HepG2 (cell line): Measurements from ENCODE around the gene CSTPP1. TPM values are rescaled to one million over a fixed set of nuclear protein-coding genes. Genes with fewer than 3 reads are reported as not detected.

Experiments
- MAFF ChIP-seq: IDR thresholded peaks from 2 replicates; pipeline ENCODE4 v1.6.1; 2011; ENCODE audit warnings: low read depth, low read length, improper control_type of control experiment
- MAZ ChIP-seq, 2 experiments: sonication (generic) in 1 of 2; formaldehyde crosslinking in 1 of 2; IDR thresholded peaks; 2 replicates each; pipeline versions ENCODE4 v1.5.0 to v1.6.1; 2012 to 2020; ENCODE audit warnings: low read depth in 2 of 2, mild to moderate bottlenecking in 2 of 2, borderline replicate concordance in 1 of 2, improper control_type of control experiment in 1 of 2, low read length in 1 of 2, missing genetic modification reagents in 1 of 2, moderate library complexity in 1 of 2
- RXRB ChIP-seq: IDR thresholded peaks from 2 replicates; pipeline ENCODE4 v1.6.1; 2016; ENCODE audit warnings: borderline replicate concordance, missing genetic modification reagents, missing compliant biosample characterization
- SNRNP70 ChIP-seq: fragments of 200-400 bp; formaldehyde crosslinking; IDR thresholded peaks from 2 replicates; pipeline ENCODE4 v1.6.1; 2017; ENCODE audit warnings: mild to moderate bottlenecking, low read depth, low read length, moderate library complexity
- TGIF2 ChIP-seq: IDR thresholded peaks from 2 replicates; pipeline ENCODE4 v1.6.1; 2016; ENCODE audit warnings: control low read depth, missing compliant biosample characterization
- WIZ ChIP-seq: sonication (generic); formaldehyde crosslinking; IDR thresholded peaks from 2 replicates; pipeline ENCODE4 v1.5.1; 2020; ENCODE audit warnings: mild to moderate bottlenecking, missing genetic modification reagents
- ZFP1 ChIP-seq: IDR thresholded peaks from 2 replicates; pipeline ENCODE4 v1.6.1; 2016
- ZKSCAN1 ChIP-seq: fragments of 150-350 bp; IDR thresholded peaks from 2 replicates; pipeline ENCODE4 v1.6.1; 2014; ENCODE audit warnings: low read length
- ZNF331 ChIP-seq: sonication (generic); formaldehyde crosslinking; IDR thresholded peaks from 2 replicates; pipeline ENCODE4 v1.4.0; 2020; ENCODE audit warnings: missing genetic modification reagents
- ZNF543 ChIP-seq: sonication (generic); formaldehyde crosslinking; IDR thresholded peaks from 2 replicates; pipeline ENCODE4 v1.4.0; 2020; ENCODE audit warnings: mild to moderate bottlenecking, missing genetic modification reagents
- ZNF605 ChIP-seq: sonication (generic); formaldehyde crosslinking; IDR thresholded peaks from 2 replicates; pipeline ENCODE4 v1.8.0; 2022; ENCODE audit warnings: mild to moderate bottlenecking, missing genetic modification reagents
- ZNF614 ChIP-seq: IDR thresholded peaks from 2 replicates; pipeline ENCODE4 v1.6.1; 2018; ENCODE audit warnings: missing biosample characterization, missing genetic modification reagents, inconsistent platforms, borderline replicate concordance
- polyA plus RNA-seq, 8 experiments: library from polyadenylated mRNA; depleted of rRNA in 3 of 8; stranded (reverse) in 7 of 8; unstranded in 1 of 8; fragments of >200 nt; fragmentation: Illumina TruSeq in 4 of 8; extraction: Trizol in 4 of 8; gene quantifications; 2 replicates each; pipeline versions ENCODE4 v1.2.1 to v1.2.3, GENCODE V29; 2011 to 2016; ENCODE audit warnings: low read depth in 4 of 8, missing spikeins in 1 of 8, mixed read lengths in 1 of 8; ENCODE audit not compliant: insufficient read depth in 1 of 8
- total RNA-seq, 5 experiments: library from RNA; depleted of rRNA; stranded (reverse); fragments of >200 nt; fragmentation: Illumina TruSeq; extraction: Trizol; gene quantifications; 2 replicates each; pipeline ENCODE4 v1.2.3, GENCODE V29; 2016; ENCODE audit warnings: low read depth in 1 of 5
- TF ChIP-seq, protein P1 (sequence below): sonication (generic); formaldehyde crosslinking; IDR thresholded peaks from 2 replicates; pipeline ENCODE4 v1.5.0; 2020; ENCODE audit warnings: missing genetic modification reagents, mild to moderate bottlenecking, borderline replicate concordance
- TF ChIP-seq, protein P2 (sequence below): sonication (generic); IDR thresholded peaks from 2 replicates; pipeline ENCODE4 v1.6.1; 2016; ENCODE audit warnings: low read depth, borderline replicate concordance
- TF ChIP-seq, protein P3 (sequence below): sonication (generic); formaldehyde crosslinking; IDR thresholded peaks from 2 replicates; pipeline ENCODE4 v1.5.1; 2020; ENCODE audit warnings: mild to moderate bottlenecking, missing genetic modification reagents, borderline replicate concordance

CSTPP1 gene
- total and polyA plus RNA-seq, 2 of the 13 experiments (the other 11 are each of a cell fraction or from before 2014, with no cell fraction given), result 12.3 to 14.6 TPM

DNA sequence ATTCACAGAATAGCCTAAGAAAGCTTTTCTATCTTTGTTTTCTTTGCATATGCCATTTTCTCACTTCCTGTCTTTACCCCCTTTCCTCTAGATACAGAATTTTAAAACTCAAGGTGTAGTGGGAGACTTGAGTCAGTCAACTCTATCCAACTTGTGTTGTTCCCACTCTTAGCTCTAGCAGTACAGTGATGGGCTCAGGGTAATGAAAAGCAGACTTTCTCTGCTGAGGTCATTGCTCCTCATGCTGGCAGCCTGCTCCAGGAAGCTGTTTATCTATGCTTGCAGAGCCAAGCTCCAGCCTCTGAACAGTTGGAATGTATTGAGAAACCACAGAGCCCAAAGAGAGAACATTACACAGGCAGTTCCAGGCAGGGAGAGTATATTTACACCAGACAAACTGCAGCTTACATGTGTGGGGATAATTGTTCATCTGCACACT lies 68.1 kb downstream of the CSTPP1 start (continued):
- TF ChIP-seq ZKSCAN1 (no peak), ZNF605 (CRISPR knock-in tag) (0 out of 2 replicates have a peak, but pooled peaks have one; percentile 33), ZNF614 (CRISPR knock-in tag) (peak; percentile 88; the same call in 1 of the 2 replicates), WIZ (CRISPR knock-in tag) (no peak), RXRB (CRISPR knock-in tag) (peak; percentile 85), SNRNP70 (no peak), TGIF2 (peak; percentile 47; the same call in 1 of the 2 replicates), ZNF331 (CRISPR knock-in tag) (peak; percentile 93), ZNF543 (no peak), MAFF (no peak), MAZ (IDR thresholded peaks at IDR 0.05; ENCODE audit: borderline replicate concordance, low read depth, low read length) (no peak), MAZ (CRISPR knock-in tag; IDR thresholded peaks at IDR 0.05; ENCODE audit: low read depth) (no peak), ZFP1 (CRISPR knock-in tag) (peak; percentile 51; the same call in 1 of the 2 replicates)
- TF ChIP-seq, protein P1, sequence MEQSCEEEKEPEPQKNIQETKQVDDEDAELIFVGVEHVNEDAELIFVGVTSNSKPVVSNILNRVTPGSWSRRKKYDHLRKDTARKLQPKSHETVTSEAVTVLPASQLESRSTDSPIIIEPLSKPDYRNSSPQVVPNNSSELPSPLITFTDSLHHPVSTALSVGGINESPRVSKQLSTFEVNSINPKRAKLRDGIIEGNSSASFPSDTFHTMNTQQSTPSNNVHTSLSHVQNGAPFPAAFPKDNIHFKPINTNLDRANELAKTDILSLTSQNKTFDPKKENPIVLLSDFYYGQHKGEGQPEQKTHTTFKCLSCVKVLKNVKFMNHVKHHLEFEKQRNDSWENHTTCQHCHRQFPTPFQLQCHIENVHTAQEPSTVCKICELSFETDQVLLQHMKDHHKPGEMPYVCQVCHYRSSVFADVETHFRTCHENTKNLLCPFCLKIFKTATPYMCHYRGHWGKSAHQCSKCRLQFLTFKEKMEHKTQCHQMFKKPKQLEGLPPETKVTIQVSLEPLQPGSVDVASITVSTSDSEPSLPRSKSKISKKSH, result no peak
- TF ChIP-seq, protein P2, sequence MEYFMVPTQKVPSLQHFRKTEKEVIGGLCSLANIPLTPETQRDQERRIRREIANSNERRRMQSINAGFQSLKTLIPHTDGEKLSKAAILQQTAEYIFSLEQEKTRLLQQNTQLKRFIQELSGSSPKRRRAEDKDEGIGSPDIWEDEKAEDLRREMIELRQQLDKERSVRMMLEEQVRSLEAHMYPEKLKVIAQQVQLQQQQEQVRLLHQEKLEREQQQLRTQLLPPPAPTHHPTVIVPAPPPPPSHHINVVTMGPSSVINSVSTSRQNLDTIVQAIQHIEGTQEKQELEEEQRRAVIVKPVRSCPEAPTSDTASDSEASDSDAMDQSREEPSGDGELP, result peak; percentile 54; the same call in 1 of the 2 replicates
- TF ChIP-seq, protein P3, sequence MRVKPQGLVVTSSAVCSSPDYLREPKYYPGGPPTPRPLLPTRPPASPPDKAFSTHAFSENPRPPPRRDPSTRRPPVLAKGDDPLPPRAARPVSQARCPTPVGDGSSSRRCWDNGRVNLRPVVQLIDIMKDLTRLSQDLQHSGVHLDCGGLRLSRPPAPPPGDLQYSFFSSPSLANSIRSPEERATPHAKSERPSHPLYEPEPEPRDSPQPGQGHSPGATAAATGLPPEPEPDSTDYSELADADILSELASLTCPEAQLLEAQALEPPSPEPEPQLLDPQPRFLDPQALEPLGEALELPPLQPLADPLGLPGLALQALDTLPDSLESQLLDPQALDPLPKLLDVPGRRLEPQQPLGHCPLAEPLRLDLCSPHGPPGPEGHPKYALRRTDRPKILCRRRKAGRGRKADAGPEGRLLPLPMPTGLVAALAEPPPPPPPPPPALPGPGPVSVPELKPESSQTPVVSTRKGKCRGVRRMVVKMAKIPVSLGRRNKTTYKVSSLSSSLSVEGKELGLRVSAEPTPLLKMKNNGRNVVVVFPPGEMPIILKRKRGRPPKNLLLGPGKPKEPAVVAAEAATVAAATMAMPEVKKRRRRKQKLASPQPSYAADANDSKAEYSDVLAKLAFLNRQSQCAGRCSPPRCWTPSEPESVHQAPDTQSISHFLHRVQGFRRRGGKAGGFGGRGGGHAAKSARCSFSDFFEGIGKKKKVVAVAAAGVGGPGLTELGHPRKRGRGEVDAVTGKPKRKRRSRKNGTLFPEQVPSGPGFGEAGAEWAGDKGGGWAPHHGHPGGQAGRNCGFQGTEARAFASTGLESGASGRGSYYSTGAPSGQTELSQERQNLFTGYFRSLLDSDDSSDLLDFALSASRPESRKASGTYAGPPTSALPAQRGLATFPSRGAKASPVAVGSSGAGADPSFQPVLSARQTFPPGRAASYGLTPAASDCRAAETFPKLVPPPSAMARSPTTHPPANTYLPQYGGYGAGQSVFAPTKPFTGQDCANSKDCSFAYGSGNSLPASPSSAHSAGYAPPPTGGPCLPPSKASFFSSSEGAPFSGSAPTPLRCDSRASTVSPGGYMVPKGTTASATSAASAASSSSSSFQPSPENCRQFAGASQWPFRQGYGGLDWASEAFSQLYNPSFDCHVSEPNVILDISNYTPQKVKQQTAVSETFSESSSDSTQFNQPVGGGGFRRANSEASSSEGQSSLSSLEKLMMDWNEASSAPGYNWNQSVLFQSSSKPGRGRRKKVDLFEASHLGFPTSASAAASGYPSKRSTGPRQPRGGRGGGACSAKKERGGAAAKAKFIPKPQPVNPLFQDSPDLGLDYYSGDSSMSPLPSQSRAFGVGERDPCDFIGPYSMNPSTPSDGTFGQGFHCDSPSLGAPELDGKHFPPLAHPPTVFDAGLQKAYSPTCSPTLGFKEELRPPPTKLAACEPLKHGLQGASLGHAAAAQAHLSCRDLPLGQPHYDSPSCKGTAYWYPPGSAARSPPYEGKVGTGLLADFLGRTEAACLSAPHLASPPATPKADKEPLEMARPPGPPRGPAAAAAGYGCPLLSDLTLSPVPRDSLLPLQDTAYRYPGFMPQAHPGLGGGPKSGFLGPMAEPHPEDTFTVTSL (CRISPR knock-in tag), result peak; percentile 51; the same call in 1 of the 2 replicates
